Natural killer cell (primary cell): Measurements from ENCODE around the gene OR6J1. TPM values are rescaled to one million over a fixed set of nuclear protein-coding genes. Genes with fewer than 3 reads are reported as not detected.

Experiments
- ATAC-seq, 3 donors: fragments of 150-1000 bp in 2 of 3; fragments of 200-7000 bp in 1 of 3; cut with Tn5 transposase; 1 replicate in 1 of 3; 2 replicates in 2 of 3; pipeline ENCODE4 v1.10.0; 2021; ENCODE audit warnings: mild to moderate bottlenecking in 2 of 3, moderate library complexity in 2 of 3
- DNase-seq, 2 donors: peaks; one replicate each; pipeline versions ENCODE4 v3.0.0 to v3.0.0-alpha.2; 2013 to 2021; ENCODE audit warnings: mixed read lengths in 1 of 2
- H3K27ac ChIP-seq: one replicate; pipeline ENCODE4 v1.5.1; 2013; ENCODE audit warnings: mild to moderate bottlenecking, low read length
- H3K27me3 ChIP-seq: one replicate; pipeline ENCODE4 v1.6.1; 2013; ENCODE audit warnings: low read length; ENCODE audit not compliant: control insufficient read depth, insufficient read depth
- H3K36me3 ChIP-seq: one replicate; pipeline ENCODE4 v1.6.1; 2013; ENCODE audit warnings: low read length; ENCODE audit not compliant: control insufficient read depth, insufficient read depth
- H3K4me1 ChIP-seq: one replicate; pipeline ENCODE4 v1.6.1; 2013; ENCODE audit warnings: low read length; ENCODE audit not compliant: control insufficient read depth, insufficient read depth
- H3K4me3 ChIP-seq: one replicate; pipeline ENCODE4 v1.5.1; 2013; ENCODE audit warnings: low read length
- H3K9me3 ChIP-seq: one replicate; pipeline ENCODE4 v1.6.1; 2013; ENCODE audit warnings: low read length; ENCODE audit not compliant: control insufficient read depth, insufficient read depth
- H3K27ac Mint-ChIP-seq, 2 donors: one replicate each; pipeline ENCODE4 v1.8.0; 2022; ENCODE audit warnings: mild to moderate bottlenecking in 2 of 2, mixed read lengths in 2 of 2, moderate library complexity in 1 of 2
- H3K27me3 Mint-ChIP-seq, 2 donors: one replicate each; pipeline ENCODE4 v1.8.0; 2022; ENCODE audit warnings: low read depth in 2 of 2, mixed read lengths in 2 of 2
- H3K36me3 Mint-ChIP-seq: one replicate; pipeline ENCODE4 v1.8.0; 2022; ENCODE audit warnings: mixed read lengths
- H3K4me1 Mint-ChIP-seq, 2 donors: one replicate each; pipeline ENCODE4 v1.8.0; 2022; ENCODE audit warnings: mixed read lengths in 2 of 2
- H3K4me3 Mint-ChIP-seq: one replicate; pipeline ENCODE4 v1.8.0; 2022; ENCODE audit warnings: mild to moderate bottlenecking, moderate library complexity, mixed read lengths
- H3K9me3 Mint-ChIP-seq, 2 donors: one replicate each; pipeline ENCODE4 v1.8.0; 2022; ENCODE audit warnings: mixed read lengths in 2 of 2
- WGBS: methylation state at CpG from one replicate; pipeline ENCODE4 v1.1.7; 2013; ENCODE audit warnings: missing lambda C conversion rate; ENCODE audit not compliant: insufficient coverage; 5-methylcytosine and 5-hydroxymethylcytosine counted together
- intact Hi-C: fragments of 100-400 bp; cut with micrococcal nuclease; formaldehyde crosslinking; loops from one replicate; pipeline ENCODE4 v1.14.2; 2022
- total RNA-seq, 4 donors: library from RNA; stranded (reverse); fragments of 120-200 nt in 1 of 4; gene quantifications; one replicate each; pipeline versions ENCODE4 v1.2.3 to v1.2.4, GENCODE V29; 2013 to 2022
- TF ChIP-seq, protein P1 (sequence below): fragments of 200-600 bp; IDR thresholded peaks from one replicate; pipeline ENCODE4 v1.8.0; 2022; ENCODE audit warnings: antibody characterized with exemption

Gene OR6J1
- total RNA-seq, 3 donors from 2014 or later (not counting 1 experiment from before 2014, with no cell fraction given), result not detected

DNA sequence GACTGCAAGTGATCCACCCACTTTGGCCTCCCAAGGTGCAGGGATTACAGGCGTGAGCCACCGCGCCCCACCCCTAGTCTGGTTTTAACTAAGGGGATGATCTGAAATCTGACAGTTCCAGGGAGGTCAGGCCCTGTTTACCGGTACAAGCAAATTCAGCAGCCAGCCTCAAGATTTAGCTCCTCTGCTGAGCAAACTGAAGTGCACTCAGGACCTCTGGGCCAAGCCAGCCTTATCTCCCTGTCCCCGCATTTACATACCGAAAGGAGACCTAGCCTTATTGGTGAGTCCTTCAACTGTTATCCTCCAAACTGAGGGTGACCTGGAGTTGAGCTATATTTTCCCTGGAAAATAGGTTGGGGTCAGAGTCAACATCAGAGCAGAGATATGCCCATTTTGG lies 46.9 kb downstream of the OR6J1 start:
- peaks cover 21 to 31% of the 10 kb centered on the region in 2 donors for H3K27me3 Mint-ChIP-seq
- DNase-seq (no peak), ATAC-seq (no peak)
- intact Hi-C loops, result no loop called here
- H3K36me3 Mint-ChIP-seq, result no peaks in the 10 kb centered on the region
- no peak overlapping the region for H3K4me3 ChIP-seq
- WGBS, result 92% methylated on average over 6 of the region's 6 CpGs
- H3K36me3 ChIP-seq, result peaks cover 3% of the 10 kb centered on the region
- H3K4me3 Mint-ChIP-seq, result peak overlapping the region; percentile 97
- H3K4me1 Mint-ChIP-seq, result peaks cover 41 to 42% of the 10 kb centered on the region in 2 donors
- H3K27ac Mint-ChIP-seq, result peak overlapping the region; percentile 88 to 96
- no peaks in the 10 kb centered on the region for H3K9me3 Mint-ChIP-seq
- H3K9me3 ChIP-seq, result no peaks in the 10 kb centered on the region
- H3K27ac ChIP-seq, result no peak overlapping the region
- no peaks in the 10 kb centered on the region for H3K27me3 ChIP-seq
- TF ChIP-seq, protein P1, sequence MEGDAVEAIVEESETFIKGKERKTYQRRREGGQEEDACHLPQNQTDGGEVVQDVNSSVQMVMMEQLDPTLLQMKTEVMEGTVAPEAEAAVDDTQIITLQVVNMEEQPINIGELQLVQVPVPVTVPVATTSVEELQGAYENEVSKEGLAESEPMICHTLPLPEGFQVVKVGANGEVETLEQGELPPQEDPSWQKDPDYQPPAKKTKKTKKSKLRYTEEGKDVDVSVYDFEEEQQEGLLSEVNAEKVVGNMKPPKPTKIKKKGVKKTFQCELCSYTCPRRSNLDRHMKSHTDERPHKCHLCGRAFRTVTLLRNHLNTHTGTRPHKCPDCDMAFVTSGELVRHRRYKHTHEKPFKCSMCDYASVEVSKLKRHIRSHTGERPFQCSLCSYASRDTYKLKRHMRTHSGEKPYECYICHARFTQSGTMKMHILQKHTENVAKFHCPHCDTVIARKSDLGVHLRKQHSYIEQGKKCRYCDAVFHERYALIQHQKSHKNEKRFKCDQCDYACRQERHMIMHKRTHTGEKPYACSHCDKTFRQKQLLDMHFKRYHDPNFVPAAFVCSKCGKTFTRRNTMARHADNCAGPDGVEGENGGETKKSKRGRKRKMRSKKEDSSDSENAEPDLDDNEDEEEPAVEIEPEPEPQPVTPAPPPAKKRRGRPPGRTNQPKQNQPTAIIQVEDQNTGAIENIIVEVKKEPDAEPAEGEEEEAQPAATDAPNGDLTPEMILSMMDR, result no peak
- peaks cover 13% of the 10 kb centered on the region for H3K4me1 ChIP-seq

DNA sequence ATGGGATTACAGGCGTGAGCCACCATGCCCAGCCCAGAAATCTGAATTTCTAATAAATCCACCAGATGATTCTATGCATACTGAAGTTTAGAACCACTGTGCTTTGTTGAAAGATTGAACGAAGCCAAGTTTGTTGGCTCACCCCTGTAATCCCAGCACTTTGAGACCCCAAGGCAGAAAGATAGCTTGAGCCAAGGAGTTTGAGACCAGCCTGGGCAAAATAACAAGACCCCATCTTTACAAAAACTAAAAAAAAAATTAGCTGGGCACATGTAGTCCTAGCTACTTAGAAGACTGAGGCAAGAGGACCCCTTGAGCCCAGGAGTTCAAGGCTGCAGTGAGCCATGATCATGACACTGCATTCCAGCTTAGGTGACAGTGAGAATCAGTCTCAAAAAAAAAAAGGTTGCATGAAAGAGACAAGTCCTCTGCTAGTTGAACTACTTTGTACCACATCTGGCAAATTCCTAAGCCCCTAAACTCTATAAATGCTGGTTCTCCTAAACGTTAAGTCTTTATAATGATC lies 47.7 kb downstream of the OR6J1 start:
- ATAC-seq (no peak), DNase-seq (no peak)
- Mint-ChIP-seq H3K4me3 (no peak overlapping the region), H3K9me3 (no peaks in the 10 kb centered on the region), H3K4me1 (peaks cover 33 to 35% of the 10 kb centered on the region in 2 donors), H3K27me3 (peaks cover 21 to 31% of the 10 kb centered on the region in 2 donors), H3K36me3 (no peaks in the 10 kb centered on the region), H3K27ac (no peak overlapping the region)
- Histone ChIP-seq H3K9me3 (no peaks in the 10 kb centered on the region), H3K36me3 (no peaks in the 10 kb centered on the region), H3K4me3 (no peak overlapping the region), H3K4me1 (peaks cover 13% of the 10 kb centered on the region), H3K27me3 (no peaks in the 10 kb centered on the region), H3K27ac (no peak overlapping the region)
- TF ChIP-seq, protein P1, result no peak
- intact Hi-C loops, result no loop called here
- WGBS, result 97% methylated on average over 3 of the region's 3 CpGs

DNA sequence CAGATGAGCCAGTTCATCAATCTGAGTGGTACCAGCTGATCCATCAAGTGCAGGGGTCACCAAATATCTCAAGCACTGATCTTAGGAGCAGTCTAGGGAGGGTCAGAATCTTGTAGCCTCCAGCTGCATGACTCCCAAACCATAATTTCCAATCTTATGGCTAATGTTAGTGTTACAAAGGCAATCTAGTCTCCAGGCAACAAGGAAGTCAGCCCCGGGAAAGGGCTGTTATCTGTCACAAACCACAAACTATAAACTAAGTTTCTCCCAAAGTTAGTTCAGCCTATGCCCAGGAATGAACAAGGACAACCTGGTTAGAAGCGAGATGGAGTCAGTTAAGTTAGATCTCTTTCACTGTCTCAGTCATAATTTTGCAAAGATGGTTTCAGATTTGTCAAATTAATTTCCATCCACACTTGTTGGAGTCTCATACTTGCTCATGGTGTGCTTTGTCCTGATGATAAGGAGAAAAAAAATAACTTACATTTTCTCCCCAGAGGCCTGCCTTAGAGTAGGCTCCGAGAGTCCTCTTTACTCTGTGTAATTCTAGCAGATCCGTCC lies 49.9 kb downstream of the OR6J1 start:
- TF ChIP-seq, protein P1, result no peak
- no peaks in the 10 kb centered on the region for H3K36me3 ChIP-seq
- H3K27me3 ChIP-seq, result no peaks in the 10 kb centered on the region
- intact Hi-C loops, result no loop called here
- Mint-ChIP-seq H3K36me3 (no peaks in the 10 kb centered on the region), H3K9me3 (no peaks in the 10 kb centered on the region), H3K27ac (no peak overlapping the region), H3K4me3 (no peak overlapping the region), H3K27me3 (peaks cover 21 to 31% of the 10 kb centered on the region in 2 donors), H3K4me1 (peaks cover 24 to 27% of the 10 kb centered on the region in 2 donors)
- H3K4me1 ChIP-seq, result peaks cover 19% of the 10 kb centered on the region
- DNase-seq, result no peak
- no peaks in the 10 kb centered on the region for H3K9me3 ChIP-seq
- no peak for ATAC-seq
- H3K27ac ChIP-seq, result no peak overlapping the region
- 73% methylated on average over 4 of the region's 4 CpGs for WGBS
- H3K4me3 ChIP-seq, result no peak overlapping the region

DNA sequence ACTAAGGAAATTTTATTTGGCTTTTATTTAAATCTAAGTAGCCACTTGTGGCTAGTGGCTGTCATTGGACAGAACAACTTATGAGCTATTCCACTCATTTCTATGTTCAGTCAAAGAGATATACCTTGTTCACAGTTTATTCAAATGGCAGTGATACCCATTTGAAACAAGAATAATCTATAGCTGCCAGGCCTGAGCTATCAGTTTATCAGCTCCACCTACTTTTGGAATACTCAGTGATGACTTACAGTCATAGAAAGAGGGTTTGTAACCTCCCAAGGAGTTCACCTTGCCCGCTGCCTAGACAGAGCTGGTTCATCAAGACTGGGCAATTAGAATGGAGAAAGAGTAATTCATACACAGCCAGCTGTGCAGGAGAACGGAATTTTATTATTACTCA lies 50.6 kb downstream of the OR6J1 start:
- H3K9me3 ChIP-seq, result no peaks in the 10 kb centered on the region
- Mint-ChIP-seq H3K9me3 (no peaks in the 10 kb centered on the region), H3K4me3 (no peak overlapping the region), H3K27me3 (peaks cover 21 to 31% of the 10 kb centered on the region in 2 donors), H3K4me1 (peaks cover 24 to 27% of the 10 kb centered on the region in 2 donors), H3K27ac (no peak overlapping the region), H3K36me3 (no peaks in the 10 kb centered on the region)
- H3K4me1 ChIP-seq, result peaks cover 13% of the 10 kb centered on the region
- DNase-seq (no peak), ATAC-seq (no peak)
- no peak overlapping the region for H3K27ac ChIP-seq
- H3K36me3 ChIP-seq, result no peaks in the 10 kb centered on the region
- H3K4me3 ChIP-seq, result no peak overlapping the region
- TF ChIP-seq, protein P1, result no peak
- WGBS, result 91% methylated on average over 2 of the region's 2 CpGs
- intact Hi-C loops, result no loop called here
- H3K27me3 ChIP-seq, result no peaks in the 10 kb centered on the region
